ENCODE data around the gene KLF8.

- TF ChIP-seq CTCF (IDR thresholded peaks at IDR 0.05; ENCODE audit: poor library complexity) (no peak), EZH2phosphoT487 (IDR thresholded peaks at IDR 0.05; ENCODE audit: low read depth, severe bottlenecking, unreplicated experiment) (no peak), EZH2 (IDR thresholded peaks at IDR 0.05; ENCODE audit: borderline replicate concordance) (no peak)
These were observed 81.2 kb downstream of the KLF8 start for GRCh38 chrX:56313308-56313707.
